NB4 (cell line): ENCODE results near the gene AGT.
A peak's percentile ranks its signal among the peaks of the same experiment; 100 is the strongest.

Experiments
- DNase-seq: peaks from one replicate; pipeline ENCODE4 v3.0.0; 2010; ENCODE audit warnings: low read depth
- H3K4me3 ChIP-seq: one replicate; pipeline ENCODE4 v1.5.1; 2011; ENCODE audit warnings: mild to moderate bottlenecking, low read depth, low read length, moderate library complexity
- MYC ChIP-seq: IDR thresholded peaks from 2 replicates; pipeline ENCODE4 v1.6.1; 2011; ENCODE audit warnings: low read depth, low read length
- POLR2A ChIP-seq: IDR thresholded peaks from 2 replicates; pipeline ENCODE4 v1.6.1; 2011; ENCODE audit warnings: mild to moderate bottlenecking; ENCODE audit not compliant: insufficient read length; ENCODE audit errors: extremely low read depth
- TF ChIP-seq, protein P1 (sequence below): IDR thresholded peaks from 2 replicates; pipeline ENCODE4 v1.6.1; 2011; ENCODE audit warnings: low read depth, low read length
- TF ChIP-seq, protein P2 (sequence below): IDR thresholded peaks from one replicate; pipeline ENCODE4 v1.5.1; 2012; ENCODE audit warnings: low read depth, low read length

AGT gene

GRCh38 chr1:230750986-230751625 lies 37.2 kb upstream of the AGT start:
- no peak for DNase-seq
- TF ChIP-seq MYC, result no peak
- TF ChIP-seq, protein P1, sequence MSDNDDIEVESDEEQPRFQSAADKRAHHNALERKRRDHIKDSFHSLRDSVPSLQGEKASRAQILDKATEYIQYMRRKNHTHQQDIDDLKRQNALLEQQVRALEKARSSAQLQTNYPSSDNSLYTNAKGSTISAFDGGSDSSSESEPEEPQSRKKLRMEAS, result no peak
- TF ChIP-seq POLR2A, result no peak
- TF ChIP-seq, protein P2, sequence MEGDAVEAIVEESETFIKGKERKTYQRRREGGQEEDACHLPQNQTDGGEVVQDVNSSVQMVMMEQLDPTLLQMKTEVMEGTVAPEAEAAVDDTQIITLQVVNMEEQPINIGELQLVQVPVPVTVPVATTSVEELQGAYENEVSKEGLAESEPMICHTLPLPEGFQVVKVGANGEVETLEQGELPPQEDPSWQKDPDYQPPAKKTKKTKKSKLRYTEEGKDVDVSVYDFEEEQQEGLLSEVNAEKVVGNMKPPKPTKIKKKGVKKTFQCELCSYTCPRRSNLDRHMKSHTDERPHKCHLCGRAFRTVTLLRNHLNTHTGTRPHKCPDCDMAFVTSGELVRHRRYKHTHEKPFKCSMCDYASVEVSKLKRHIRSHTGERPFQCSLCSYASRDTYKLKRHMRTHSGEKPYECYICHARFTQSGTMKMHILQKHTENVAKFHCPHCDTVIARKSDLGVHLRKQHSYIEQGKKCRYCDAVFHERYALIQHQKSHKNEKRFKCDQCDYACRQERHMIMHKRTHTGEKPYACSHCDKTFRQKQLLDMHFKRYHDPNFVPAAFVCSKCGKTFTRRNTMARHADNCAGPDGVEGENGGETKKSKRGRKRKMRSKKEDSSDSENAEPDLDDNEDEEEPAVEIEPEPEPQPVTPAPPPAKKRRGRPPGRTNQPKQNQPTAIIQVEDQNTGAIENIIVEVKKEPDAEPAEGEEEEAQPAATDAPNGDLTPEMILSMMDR, result no peak
- H3K4me3 ChIP-seq, result no peak overlapping the region

DNA sequence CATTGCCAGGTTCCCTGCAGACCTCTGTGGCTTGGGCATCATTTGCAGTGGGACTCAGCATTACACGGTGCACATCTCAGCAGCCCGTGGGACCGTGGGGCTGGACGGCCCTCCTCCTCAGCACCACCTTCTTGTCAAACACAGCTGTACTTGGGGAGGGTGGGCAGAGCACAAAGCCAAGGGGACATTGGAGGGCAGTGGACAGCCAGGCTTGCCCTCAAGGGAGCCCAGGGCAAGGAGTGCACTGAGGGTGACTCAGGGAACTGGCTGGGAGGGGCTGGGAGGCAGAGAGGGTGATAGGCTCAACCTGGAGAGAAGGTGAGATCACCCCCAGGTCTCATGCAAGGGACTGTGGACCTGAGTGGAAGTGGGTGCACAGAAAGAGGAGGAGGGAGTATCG lies 36.7 kb upstream of the AGT start:
- no peak for DNase-seq
- no peak overlapping the region for H3K4me3 ChIP-seq
- TF ChIP-seq POLR2A (no peak), MYC (no peak)
- TF ChIP-seq, protein P1, result no peak
- TF ChIP-seq, protein P2, result no peak

GRCh38 chr1:230749635-230750034 lies 35.7 kb upstream of the AGT start:
- no peak for TF ChIP-seq POLR2A
- no peak for TF ChIP-seq MYC
- TF ChIP-seq, protein P2, result no peak
- TF ChIP-seq, protein P1, result no peak
- no peak for DNase-seq

GRCh38 chr1:230749150-230749549 lies 35.2 kb upstream of the AGT start:
- TF ChIP-seq, protein P1, result 0 out of 2 replicates have a peak, but pooled peaks have one; percentile 14
- no peak for TF ChIP-seq POLR2A
- H3K4me3 ChIP-seq, result no peak overlapping the region
- peak; percentile 55 for DNase-seq

More at GRCh38 chr1:230749635-230750034, 35.7 kb upstream of the AGT start:
- H3K4me3 ChIP-seq, result no peak overlapping the region

DNA sequence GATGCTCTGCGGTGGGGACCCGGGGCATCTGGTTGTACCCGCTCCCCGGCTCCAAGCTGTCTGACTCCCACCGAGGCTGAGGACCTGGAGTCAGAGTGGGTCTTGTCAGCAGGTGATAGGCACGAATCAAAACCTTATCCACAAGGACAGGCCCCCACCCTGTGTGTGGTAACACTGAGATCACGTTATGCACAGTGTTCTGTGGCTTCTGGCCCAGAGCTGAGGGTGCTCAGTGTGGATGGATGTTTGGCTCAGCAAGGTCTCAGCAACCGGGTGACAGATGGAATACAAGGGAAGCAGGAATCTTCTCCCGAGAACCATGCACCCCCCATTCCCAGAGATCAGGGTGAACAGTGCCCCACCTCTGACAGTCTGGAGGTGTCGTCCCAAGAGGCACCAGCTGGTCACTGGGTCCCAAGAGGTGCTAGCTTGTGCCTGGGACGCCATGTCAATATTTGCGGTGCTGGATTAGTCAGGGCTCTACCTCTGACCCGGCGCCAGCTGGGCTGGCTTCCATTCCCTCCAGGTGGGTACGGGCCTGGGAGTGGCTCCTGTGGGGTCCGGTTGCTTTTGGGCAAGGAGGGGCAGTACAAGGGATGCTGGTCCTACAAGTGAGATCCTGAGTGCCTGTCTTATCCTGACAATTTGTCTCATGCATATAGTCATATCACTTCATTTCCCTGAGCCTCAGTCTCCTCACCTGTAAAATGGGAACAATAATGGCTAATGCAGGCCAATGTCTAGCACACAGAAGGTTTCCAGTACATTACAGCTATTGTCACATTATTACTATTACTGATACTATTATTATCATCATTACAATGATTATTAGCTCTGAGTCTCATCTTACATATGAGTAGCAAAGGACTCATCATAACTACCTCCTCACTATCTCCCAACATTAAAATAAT lies 34.2 kb upstream of the AGT start:
- DNase-seq, result no peak
- TF ChIP-seq, protein P1, result no peak
- no peak for TF ChIP-seq POLR2A
- no peak for TF ChIP-seq MYC
- TF ChIP-seq, protein P2, result no peak
- H3K4me3 ChIP-seq, result no peak overlapping the region

- TF ChIP-seq, protein P1, result no peak
- no peak for TF ChIP-seq POLR2A
- TF ChIP-seq, protein P2, result no peak
- TF ChIP-seq MYC, result no peak
- no peak for DNase-seq
- no peak within 1 kb of the TSS for H3K4me3 ChIP-seq
Observed at GRCh38 chr1:230747127-230747730, 33.3 kb upstream of the AGT start, which contains the start of gene CAPN9. Gene CAPN9 (plus strand): TSS chr1:230747388. CDS start chr1:230747497, 109 bp downstream.
